ENCODE results near the gene CHRDL2.

GRCh38 chr11:74725701-74726100 lies 5.5 kb downstream of the CHRDL2 start:
- TF ChIP-seq POLR2AphosphoS5 (IDR thresholded peaks at IDR 0.05) (no peak), CTCF (IDR thresholded peaks at IDR 0.05) (no peak), EP300 (IDR thresholded peaks at IDR 0.05) (no peak), POLR2A (IDR thresholded peaks at IDR 0.05) (no peak)
